Sigmoid colon (tissue), 7 donors: Measurements from ENCODE around the gene ZNF579. TPM values are rescaled to one million over a fixed set of nuclear protein-coding genes. Genes with fewer than 3 reads are reported as not detected.
"Not testable (repeated sequence)": the region's sequence is repeated elsewhere in the genome, so short reads cannot be mapped to it uniquely, and the experiment has no call there.

ENCODE experiments used
- DNase-seq: peaks from one replicate; pipeline ENCODE4 v3.0.0-alpha.2; 2019
- H3K27ac ChIP-seq, 4 donors: fragments of 200-600 bp; sonication (generic); one replicate each; pipeline ENCODE4 v1.5.1; 2016 to 2019; ENCODE audit warnings: mild to moderate bottlenecking in 1 of 4
- H3K27me3 ChIP-seq, 3 donors: fragments of 200-600 bp; sonication (generic); one replicate each; pipeline ENCODE4 v1.5.1; 2019; ENCODE audit warnings: mild to moderate bottlenecking in 1 of 3
- H3K36me3 ChIP-seq, 4 donors: fragments of 200-600 bp; sonication (generic); one replicate each; pipeline ENCODE4 v1.5.1; 2016 to 2019
- H3K4me1 ChIP-seq, 4 donors: fragments of 200-600 bp; sonication (generic); one replicate each; pipeline ENCODE4 v1.5.1; 2017 to 2019
- H3K4me3 ChIP-seq, 4 donors: fragments of 200-600 bp; sonication (generic); one replicate each; pipeline ENCODE4 v1.5.1; 2017 to 2019; ENCODE audit warnings: mild to moderate bottlenecking in 2 of 4, moderate library complexity in 1 of 4
- H3K9me3 ChIP-seq, 4 donors: fragments of 200-600 bp in 3 of 4; sonication (generic) in 3 of 4; one replicate each; pipeline versions ENCODE4 v1.5.1 to v1.6.1; 2013 to 2019
- EP300 ChIP-seq, 4 donors: sonication (generic); formaldehyde crosslinking; IDR thresholded peaks; one replicate each; pipeline ENCODE4 v1.6.1; 2017; ENCODE audit warnings: antibody characterized with exemption in 4 of 4
- POLR2A ChIP-seq, 2 donors: fragments of 450-650 bp; IDR thresholded peaks; one replicate each; pipeline ENCODE4 v1.6.1; 2016; ENCODE audit warnings: antibody characterized with exemption in 2 of 2, mild to moderate bottlenecking in 2 of 2, moderate library complexity in 2 of 2
- POLR2AphosphoS5 ChIP-seq, 4 donors: sonication (generic); formaldehyde crosslinking; IDR thresholded peaks; one replicate each; pipeline ENCODE4 v1.6.1; 2017; ENCODE audit warnings: antibody characterized with exemption in 4 of 4
- WGBS, 2 donors: extraction: QIAGEN DNeasy Blood & Tissue Kit; methylation state at CpG; one replicate each; pipeline ENCODE4 v1.1.7; 2013; 5-methylcytosine and 5-hydroxymethylcytosine counted together
- intact Hi-C: fragments of 100-400 bp; cut with DNase I; formaldehyde crosslinking; loops from one replicate; pipeline ENCODE4 v1.15.1; 2023
- polyA plus RNA-seq, 3 donors: library from polyadenylated mRNA; stranded (reverse); fragments of 200-250 nt; gene quantifications; one replicate each; pipeline ENCODE4 v1.2.3, GENCODE V29; 2013
- total RNA-seq, 4 donors: library from RNA; depleted of rRNA; stranded (reverse); fragments of >200 nt; gene quantifications; one replicate each; pipeline ENCODE4 v1.1.0, GENCODE V29; 2016
- TF ChIP-seq, protein P1 (sequence below), 4 experiments: fragments of 450-650 bp in 3 of 4; fragments of 200-600 bp in 1 of 4; IDR thresholded peaks; one replicate each; pipeline ENCODE4 v1.5.1; 2016 to 2019; ENCODE audit warnings: antibody characterized with exemption in 4 of 4, mild to moderate bottlenecking in 3 of 4, moderate library complexity in 2 of 4
- donor health status: healthy with polysubstance abuse.
- donor health status: Bipolar disorder and iron deficiency.
- donor health status: healthy.

ZNF579 gene
- total and polyA plus RNA-seq, 7 donors: 0.69 to 4.0 (median 2.0) TPM

DNA sequence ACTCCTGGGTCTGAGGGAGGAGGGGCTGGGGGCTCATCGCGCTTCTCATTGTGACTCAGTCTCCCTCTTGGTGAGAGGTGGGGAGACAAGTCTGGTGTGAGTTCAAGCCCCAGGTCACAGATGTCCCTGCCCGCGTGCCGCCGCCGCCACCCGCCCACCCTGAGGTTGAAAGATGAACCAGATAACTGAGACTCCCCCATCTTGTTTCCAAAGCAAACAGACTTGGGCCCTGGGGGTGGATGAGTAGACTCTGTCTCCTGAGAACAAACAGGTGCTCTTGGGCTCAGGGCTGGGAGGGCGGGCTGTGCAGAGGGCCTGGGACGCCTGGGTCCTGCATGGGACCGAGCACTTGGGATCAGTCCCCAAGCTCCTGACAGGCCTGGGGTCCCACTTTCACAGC lies 44.3 kb downstream of the ZNF579 start:
- Histone ChIP-seq H3K36me3 (no peaks in the 10 kb centered on the region), H3K4me1 (no peaks in the 10 kb centered on the region), H3K27ac (no peak overlapping the region), H3K4me3 (no peak overlapping the region), H3K9me3 (no peaks in the 10 kb centered on the region), H3K27me3 (peaks cover 0 to 28% (median 0%) of the 10 kb centered on the region in 3 donors)
- DNase-seq: no peak
- intact Hi-C loops: no loop called here
- TF ChIP-seq EP300 (IDR thresholded peaks at IDR 0.05) (no peak), POLR2A (IDR thresholded peaks at IDR 0.05) (no peak), POLR2AphosphoS5 (IDR thresholded peaks at IDR 0.05) (no peak)
- TF ChIP-seq, protein P1, sequence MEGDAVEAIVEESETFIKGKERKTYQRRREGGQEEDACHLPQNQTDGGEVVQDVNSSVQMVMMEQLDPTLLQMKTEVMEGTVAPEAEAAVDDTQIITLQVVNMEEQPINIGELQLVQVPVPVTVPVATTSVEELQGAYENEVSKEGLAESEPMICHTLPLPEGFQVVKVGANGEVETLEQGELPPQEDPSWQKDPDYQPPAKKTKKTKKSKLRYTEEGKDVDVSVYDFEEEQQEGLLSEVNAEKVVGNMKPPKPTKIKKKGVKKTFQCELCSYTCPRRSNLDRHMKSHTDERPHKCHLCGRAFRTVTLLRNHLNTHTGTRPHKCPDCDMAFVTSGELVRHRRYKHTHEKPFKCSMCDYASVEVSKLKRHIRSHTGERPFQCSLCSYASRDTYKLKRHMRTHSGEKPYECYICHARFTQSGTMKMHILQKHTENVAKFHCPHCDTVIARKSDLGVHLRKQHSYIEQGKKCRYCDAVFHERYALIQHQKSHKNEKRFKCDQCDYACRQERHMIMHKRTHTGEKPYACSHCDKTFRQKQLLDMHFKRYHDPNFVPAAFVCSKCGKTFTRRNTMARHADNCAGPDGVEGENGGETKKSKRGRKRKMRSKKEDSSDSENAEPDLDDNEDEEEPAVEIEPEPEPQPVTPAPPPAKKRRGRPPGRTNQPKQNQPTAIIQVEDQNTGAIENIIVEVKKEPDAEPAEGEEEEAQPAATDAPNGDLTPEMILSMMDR (IDR thresholded peaks at IDR 0.05): no peak
- WGBS, 2 donors: 92% methylated on average over 11 of the region's 11 CpGs

DNA sequence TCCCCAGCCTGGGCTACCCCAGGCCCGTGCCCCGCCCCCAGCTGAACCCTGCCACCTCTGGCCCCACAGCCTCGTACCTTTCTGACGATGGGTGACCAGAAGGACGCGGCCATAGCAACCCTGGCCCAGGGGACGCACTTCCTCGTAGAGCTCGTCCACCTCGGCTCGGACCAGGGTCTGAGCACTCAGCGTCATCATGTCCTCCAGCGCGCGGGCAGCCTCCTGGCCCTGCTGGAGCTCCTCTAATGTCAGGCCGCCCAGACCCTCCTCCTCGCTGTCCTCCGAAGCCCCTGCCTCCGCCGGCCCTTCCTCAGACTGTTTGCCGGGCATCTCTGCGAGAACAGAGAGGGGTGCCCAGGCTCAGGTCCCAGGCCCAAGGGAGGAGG lies 44.7 kb downstream of the ZNF579 start:
- no peak overlapping the region for H3K4me3 ChIP-seq
- TF ChIP-seq EP300 (IDR thresholded peaks at IDR 0.05): no peak
- no peak for TF ChIP-seq POLR2A (IDR thresholded peaks at IDR 0.05)
- TF ChIP-seq, protein P1 (IDR thresholded peaks at IDR 0.05): no peak
- TF ChIP-seq POLR2AphosphoS5 (IDR thresholded peaks at IDR 0.05): no peak
- H3K9me3 ChIP-seq: no peaks in the 10 kb centered on the region
- H3K36me3 ChIP-seq: no peaks in the 10 kb centered on the region
- intact Hi-C loops: no loop called here
- no peak overlapping the region for H3K27ac ChIP-seq
- WGBS, 2 donors: 90 to 92% methylated on average over 22 of the region's 22 CpGs
- H3K4me1 ChIP-seq: no peaks in the 10 kb centered on the region
- H3K27me3 ChIP-seq: peaks cover 0 to 32% (median 0%) of the 10 kb centered on the region in 3 donors
- no peak for DNase-seq

DNA sequence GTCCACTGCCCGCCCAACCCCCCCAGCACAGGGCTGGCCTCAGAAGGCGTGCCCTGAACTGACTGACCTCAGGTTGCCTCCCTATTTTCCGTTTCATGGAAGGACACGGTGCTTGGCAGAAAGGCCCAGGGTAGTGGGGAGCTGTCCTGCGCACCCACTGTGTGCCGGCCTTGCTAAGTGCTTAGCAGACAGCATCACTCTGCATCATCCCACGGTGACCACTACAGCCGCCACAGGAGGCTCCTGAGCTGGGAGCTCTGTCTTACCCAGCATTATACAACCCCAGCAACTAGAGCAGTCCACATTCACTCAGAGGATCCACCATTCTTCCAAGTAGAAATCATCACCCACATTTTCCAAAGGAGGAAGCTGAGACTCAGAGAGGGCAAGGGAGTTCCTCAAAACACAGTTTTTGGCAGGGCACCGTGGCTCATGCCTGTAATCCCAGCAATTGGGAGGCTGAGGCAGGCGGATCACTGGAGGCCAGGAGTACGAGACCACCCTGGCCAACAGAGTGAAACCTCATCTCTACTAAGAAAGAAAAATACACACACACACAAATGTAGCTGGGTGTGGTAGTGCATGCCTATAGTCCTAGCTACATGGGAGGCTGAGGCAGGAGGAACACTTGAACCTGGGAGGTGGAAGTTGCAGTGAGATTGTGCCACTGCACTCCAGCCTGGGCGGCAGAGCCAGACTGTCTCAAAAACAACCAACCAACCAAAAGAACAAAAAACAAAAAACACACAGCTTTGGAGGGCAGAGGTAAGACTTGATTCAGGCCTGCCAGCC lies 45.3 kb downstream of the ZNF579 start:
- no peaks in the 10 kb centered on the region for H3K9me3 ChIP-seq
- peaks cover 0 to 36% (median 0%) of the 10 kb centered on the region in 3 donors for H3K27me3 ChIP-seq
- no peaks in the 10 kb centered on the region for H3K36me3 ChIP-seq
- intact Hi-C loops: no loop called here
- H3K4me3 ChIP-seq: no peak overlapping the region
- no peak for DNase-seq
- no peak overlapping the region for H3K27ac ChIP-seq
- no peaks in the 10 kb centered on the region for H3K4me1 ChIP-seq
- WGBS, 2 donors: 67 to 83% methylated on average over 12 of the region's 12 CpGs
- TF ChIP-seq POLR2AphosphoS5 (IDR thresholded peaks at IDR 0.05): no peak
- no peak for TF ChIP-seq POLR2A (IDR thresholded peaks at IDR 0.05)
- no peak for TF ChIP-seq EP300 (IDR thresholded peaks at IDR 0.05)
- TF ChIP-seq, protein P1 (IDR thresholded peaks at IDR 0.05): no peak

DNA sequence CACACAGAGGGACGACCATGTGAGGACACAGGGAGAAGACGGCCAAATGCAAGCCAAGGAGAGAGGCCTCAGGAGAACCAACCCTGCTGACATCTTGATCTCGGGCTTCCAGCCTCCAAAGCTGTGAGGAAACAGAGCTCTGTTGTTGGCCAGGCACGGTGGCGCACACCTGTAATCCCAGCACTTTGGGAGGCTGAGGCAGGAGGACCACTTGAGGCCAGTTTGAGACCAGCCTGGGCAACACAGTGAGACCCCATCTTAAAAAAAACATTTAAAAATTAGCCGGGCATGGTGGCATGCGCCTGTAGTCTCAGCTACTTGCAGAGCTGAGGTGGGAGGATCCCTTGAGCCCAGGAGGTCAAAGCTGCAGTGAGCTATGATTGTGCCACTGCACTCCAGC lies 46.4 kb downstream of the ZNF579 start:
- H3K36me3 ChIP-seq, H3K4me1 ChIP-seq, DNase-seq, H3K27ac ChIP-seq, intact Hi-C loops, H3K9me3 ChIP-seq, H3K4me3 ChIP-seq: not testable (repeated sequence)
- 90 to 93% methylated on average over 7 of the region's 7 CpGs for WGBS, 2 donors
- peaks cover 0 to 42% (median 8%) of the 10 kb centered on the region in 3 donors for H3K27me3 ChIP-seq

DNA sequence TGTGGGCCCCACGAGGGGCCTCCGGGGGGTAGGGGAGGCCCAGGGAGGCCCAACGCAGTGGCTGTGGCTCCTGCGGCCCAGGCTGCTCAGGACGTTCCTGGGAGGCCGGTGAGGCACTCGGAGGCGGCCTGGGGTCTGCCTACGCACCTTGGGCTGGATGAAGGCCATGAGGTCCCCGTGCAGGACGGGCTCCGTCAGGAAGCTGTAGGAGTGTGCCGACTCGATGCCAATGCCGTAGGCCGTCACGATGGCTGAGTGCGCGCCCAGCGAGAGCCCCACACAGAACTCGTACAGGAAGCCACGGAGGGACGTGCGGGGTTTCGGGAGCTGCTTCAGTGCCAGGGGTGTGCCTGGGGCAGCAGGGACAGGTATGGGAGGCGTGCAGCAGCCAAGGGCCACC lies 49.7 kb downstream of the ZNF579 start:
- H3K4me1 ChIP-seq: peaks cover 0 to 9% (median 8%) of the 10 kb centered on the region in 4 donors
- intact Hi-C loops: no loop called here
- H3K9me3 ChIP-seq: no peaks in the 10 kb centered on the region
- WGBS, 2 donors: 94 to 95% methylated on average over 26 of the region's 26 CpGs
- peaks cover 0 to 30% (median 8%) of the 10 kb centered on the region in 3 donors for H3K27me3 ChIP-seq
- no peak overlapping the region for H3K27ac ChIP-seq
- H3K4me3 ChIP-seq: no peak overlapping the region
- TF ChIP-seq POLR2AphosphoS5 (IDR thresholded peaks at IDR 0.05): no peak
- no peak for TF ChIP-seq POLR2A (IDR thresholded peaks at IDR 0.05)
- TF ChIP-seq EP300 (IDR thresholded peaks at IDR 0.05): no peak
- TF ChIP-seq, protein P1 (IDR thresholded peaks at IDR 0.05): no peak
- no peak for DNase-seq
- H3K36me3 ChIP-seq: no peaks in the 10 kb centered on the region
